Uterus (tissue), 4 donors: ENCODE measurements around the gene AXIN1. TPM values are rescaled to one million over a fixed set of nuclear protein-coding genes. Genes with fewer than 3 reads are reported as not detected.

ENCODE experiments used
- DNase-seq, 2 donors: peaks; one replicate each; pipeline ENCODE4 v3.0.0-alpha.2; 2019 to 2020
- H3K27ac ChIP-seq, 2 donors: fragments of 200-600 bp; sonication (generic); 1 replicate in 1 of 2; 2 replicates in 1 of 2; pipeline ENCODE4 v1.5.1; 2016 to 2018
- H3K27me3 ChIP-seq, 2 donors: fragments of 200-600 bp; sonication (generic); one replicate each; pipeline ENCODE4 v1.5.1; 2018 to 2019; ENCODE audit warnings: control low read depth in 1 of 2
- H3K36me3 ChIP-seq, 2 donors: fragments of 200-600 bp; sonication (generic); one replicate each; pipeline ENCODE4 v1.5.1; 2019; ENCODE audit warnings: control low read depth in 1 of 2
- H3K4me1 ChIP-seq, 2 donors: fragments of 200-600 bp; sonication (generic); one replicate each; pipeline ENCODE4 v1.5.1; 2018 to 2019; ENCODE audit warnings: control low read depth in 1 of 2
- H3K4me3 ChIP-seq, 2 donors: fragments of 200-600 bp; sonication (generic); 1 replicate in 1 of 2; 2 replicates in 1 of 2; pipeline ENCODE4 v1.5.1; 2018 to 2019; ENCODE audit warnings: mild to moderate bottlenecking in 1 of 2
- H3K9me3 ChIP-seq, 2 donors: fragments of 200-600 bp; sonication (generic); one replicate each; pipeline ENCODE4 v1.5.1; 2019; ENCODE audit warnings: control low read depth in 1 of 2
- POLR2A ChIP-seq, 2 donors: fragments of 450-650 bp; IDR thresholded peaks; one replicate each; pipeline ENCODE4 v1.6.1; 2016; ENCODE audit warnings: antibody characterized with exemption in 2 of 2, mild to moderate bottlenecking in 1 of 2, moderate library complexity in 1 of 2
- intact Hi-C: fragments of 100-400 bp; cut with DNase I; formaldehyde crosslinking; loops from one replicate; pipeline ENCODE4 v1.15.1; 2023; ENCODE audit warnings: low total_unique reads
- total RNA-seq, 4 donors: library from RNA; depleted of rRNA in 3 of 4; stranded (reverse); fragments of >200 nt in 3 of 4; gene quantifications; one replicate each; pipeline versions ENCODE4 v1.1.0 to v1.2.4, GENCODE V29; 2014 to 2023
- TF ChIP-seq, protein P1 (sequence below), 4 experiments: fragments of 200-600 bp in 2 of 4; fragments of 450-650 bp in 2 of 4; sonication (generic) in 2 of 4; IDR thresholded peaks; one replicate each; pipeline ENCODE4 v1.5.1; 2016 to 2019; ENCODE audit warnings: antibody characterized with exemption in 4 of 4, mild to moderate bottlenecking in 2 of 4, moderate library complexity in 1 of 4
- donor health status: DM: yes; HTN: yes; CAD: no.

Gene AXIN1
- total RNA-seq, 4 donors from 2014 or later: 6.2 to 23.6 (median 19.9) TPM

DNA sequence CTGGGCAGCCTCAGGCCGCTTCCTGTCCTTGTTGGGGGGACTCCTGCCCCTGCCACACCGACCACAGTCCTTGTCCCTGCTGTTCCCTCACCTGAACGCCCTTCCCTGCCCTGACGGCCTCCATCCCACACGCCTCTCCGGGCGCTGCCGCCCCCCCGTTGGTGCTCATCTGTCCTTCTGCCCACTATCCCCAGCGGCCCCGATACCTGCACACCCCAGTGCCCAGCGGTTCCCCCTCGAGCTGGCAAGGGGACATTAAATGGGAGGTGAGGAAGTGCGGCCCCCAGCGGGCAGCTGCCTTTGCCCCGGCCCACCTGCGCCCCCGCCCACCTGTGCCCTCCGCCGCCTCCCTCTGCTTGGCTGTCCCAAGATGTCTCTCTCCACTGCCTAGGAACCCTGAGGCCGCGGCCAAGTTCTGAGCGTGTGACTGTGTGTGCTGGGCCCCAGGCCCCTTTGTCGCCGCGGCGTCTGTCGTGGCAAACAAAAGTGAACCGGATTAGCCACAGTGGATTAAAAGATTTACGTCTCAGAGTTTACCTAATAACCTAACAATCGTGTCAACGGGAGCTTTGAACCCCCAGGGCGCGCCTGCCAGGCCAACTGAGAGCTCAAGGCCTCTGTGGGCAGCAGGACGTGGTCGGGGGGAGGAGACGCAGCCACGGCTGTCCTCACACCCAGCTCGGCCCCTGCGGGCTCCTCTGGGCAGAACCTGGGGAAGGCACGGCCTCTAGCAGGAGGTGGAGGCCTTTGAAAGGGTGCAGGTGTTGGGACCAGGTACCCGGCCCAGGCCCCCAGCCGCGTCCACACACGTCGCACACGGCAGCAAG, 7.6 kb upstream of the AXIN1 start:
- H3K27ac ChIP-seq: no peak overlapping the region
- H3K4me1 ChIP-seq: no peaks in the 10 kb centered on the region
- no peaks in the 10 kb centered on the region for H3K27me3 ChIP-seq
- H3K4me3 ChIP-seq: no peak overlapping the region
- intact Hi-C loops: no loop called here
- TF ChIP-seq, protein P1, sequence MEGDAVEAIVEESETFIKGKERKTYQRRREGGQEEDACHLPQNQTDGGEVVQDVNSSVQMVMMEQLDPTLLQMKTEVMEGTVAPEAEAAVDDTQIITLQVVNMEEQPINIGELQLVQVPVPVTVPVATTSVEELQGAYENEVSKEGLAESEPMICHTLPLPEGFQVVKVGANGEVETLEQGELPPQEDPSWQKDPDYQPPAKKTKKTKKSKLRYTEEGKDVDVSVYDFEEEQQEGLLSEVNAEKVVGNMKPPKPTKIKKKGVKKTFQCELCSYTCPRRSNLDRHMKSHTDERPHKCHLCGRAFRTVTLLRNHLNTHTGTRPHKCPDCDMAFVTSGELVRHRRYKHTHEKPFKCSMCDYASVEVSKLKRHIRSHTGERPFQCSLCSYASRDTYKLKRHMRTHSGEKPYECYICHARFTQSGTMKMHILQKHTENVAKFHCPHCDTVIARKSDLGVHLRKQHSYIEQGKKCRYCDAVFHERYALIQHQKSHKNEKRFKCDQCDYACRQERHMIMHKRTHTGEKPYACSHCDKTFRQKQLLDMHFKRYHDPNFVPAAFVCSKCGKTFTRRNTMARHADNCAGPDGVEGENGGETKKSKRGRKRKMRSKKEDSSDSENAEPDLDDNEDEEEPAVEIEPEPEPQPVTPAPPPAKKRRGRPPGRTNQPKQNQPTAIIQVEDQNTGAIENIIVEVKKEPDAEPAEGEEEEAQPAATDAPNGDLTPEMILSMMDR (IDR thresholded peaks at IDR 0.05): no peak
- TF ChIP-seq POLR2A (IDR thresholded peaks at IDR 0.05): no peak
- no peaks in the 10 kb centered on the region for H3K9me3 ChIP-seq
- DNase-seq: no peak
- H3K36me3 ChIP-seq: no peaks in the 10 kb centered on the region

DNA sequence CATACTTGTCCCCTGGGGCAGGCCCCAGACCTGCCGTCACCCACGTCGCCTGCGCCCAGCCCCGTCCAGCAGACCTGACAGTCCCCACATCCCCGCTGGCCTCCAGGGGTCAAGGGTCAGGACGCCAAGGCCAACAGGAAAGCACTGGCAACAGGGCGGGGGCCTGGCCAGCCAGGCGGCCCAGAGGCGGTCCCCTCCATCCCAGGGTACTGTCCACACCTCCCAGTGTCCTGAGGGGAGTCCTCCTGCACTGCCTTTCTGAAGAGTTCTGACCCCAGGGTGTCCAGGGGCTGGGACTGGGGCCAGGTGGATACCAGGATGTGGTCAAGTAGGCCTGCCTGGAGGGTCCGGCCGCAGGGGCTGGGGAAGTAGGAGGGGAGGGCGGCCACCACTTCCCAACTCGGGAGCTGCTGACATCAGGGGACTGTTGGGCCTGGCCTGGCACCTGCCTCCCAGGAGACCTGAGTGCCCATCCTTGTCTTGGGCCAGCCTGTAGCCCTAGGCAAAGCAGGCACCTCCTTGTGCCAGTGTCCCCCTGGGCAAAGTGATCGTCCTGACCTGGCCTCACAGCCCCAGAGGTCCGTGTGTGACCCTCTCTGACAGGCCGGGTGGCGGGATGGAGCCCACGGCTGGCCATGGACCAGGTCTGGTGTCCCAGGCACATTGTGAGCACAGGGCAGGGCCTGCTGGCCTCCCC, 6.7 kb upstream of the AXIN1 start:
- DNase-seq: no peak
- intact Hi-C loops: no loop called here
- Histone ChIP-seq H3K27me3 (no peaks in the 10 kb centered on the region), H3K27ac (no peak overlapping the region), H3K4me3 (no peak overlapping the region), H3K36me3 (no peaks in the 10 kb centered on the region), H3K4me1 (no peaks in the 10 kb centered on the region), H3K9me3 (no peaks in the 10 kb centered on the region)
- TF ChIP-seq POLR2A (IDR thresholded peaks at IDR 0.05): no peak
- TF ChIP-seq, protein P1 (IDR thresholded peaks at IDR 0.05): no peak

DNA sequence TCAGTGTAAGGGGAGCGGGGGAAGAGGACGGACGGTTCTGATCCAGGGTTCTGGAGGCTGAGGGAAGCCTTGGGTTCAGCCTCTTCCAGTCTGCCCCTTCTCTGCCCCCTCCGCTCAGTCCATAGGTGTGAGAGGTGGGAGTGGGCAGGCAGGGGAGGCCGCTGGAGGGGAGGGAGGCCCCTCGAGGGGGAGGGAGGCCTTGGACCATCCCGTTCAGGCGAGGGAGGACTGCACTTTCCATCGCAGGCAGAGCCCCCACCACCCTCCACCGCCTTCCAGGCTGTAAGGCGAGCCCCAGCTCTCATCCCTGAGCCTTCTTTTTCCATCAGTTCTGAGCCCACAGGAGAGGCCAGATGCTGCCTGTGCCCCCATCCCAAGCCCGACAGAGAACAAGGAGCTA, 4.2 kb upstream of the AXIN1 start:
- no peak for TF ChIP-seq POLR2A (IDR thresholded peaks at IDR 0.05)
- TF ChIP-seq, protein P1 (IDR thresholded peaks at IDR 0.05): no peak
- no peak overlapping the region for H3K27ac ChIP-seq
- no peak for DNase-seq
- H3K36me3 ChIP-seq: no peaks in the 10 kb centered on the region
- no peaks in the 10 kb centered on the region for H3K27me3 ChIP-seq
- no peak overlapping the region for H3K4me3 ChIP-seq
- H3K4me1 ChIP-seq: no peaks in the 10 kb centered on the region
- intact Hi-C loops: no loop called here
- H3K9me3 ChIP-seq: no peaks in the 10 kb centered on the region

DNA sequence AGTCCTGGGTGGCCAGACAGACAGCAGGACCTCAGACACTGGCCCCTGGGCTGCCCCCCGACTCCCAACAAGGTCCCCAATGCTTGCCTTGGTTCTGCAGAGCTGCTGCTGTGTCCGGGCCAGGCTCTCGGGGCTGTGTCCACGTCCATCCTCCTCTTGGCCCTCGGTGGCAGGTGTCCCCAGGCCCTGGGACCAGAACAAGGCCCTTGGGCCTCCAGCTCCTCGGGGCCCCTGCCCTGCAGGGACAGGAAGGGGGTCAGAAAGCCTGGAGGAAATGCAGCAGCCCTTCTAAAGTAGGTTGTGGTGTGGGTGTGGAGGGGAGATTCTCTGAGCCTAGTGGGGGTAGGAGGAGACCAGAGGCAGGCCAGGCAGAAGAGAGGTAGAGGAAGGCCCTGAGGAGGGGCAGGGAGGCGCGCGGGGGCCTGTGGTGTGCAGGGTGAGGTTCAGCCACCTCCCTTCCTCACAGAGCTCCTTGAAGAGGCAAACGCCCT, 2.5 kb upstream of the AXIN1 start:
- TF ChIP-seq POLR2A (IDR thresholded peaks at IDR 0.05): no peak
- TF ChIP-seq, protein P1 (IDR thresholded peaks at IDR 0.05): no peak
- intact Hi-C loops: no loop called here
- Histone ChIP-seq H3K36me3 (no peaks in the 10 kb centered on the region), H3K4me3 (no peak overlapping the region), H3K27ac (no peak overlapping the region), H3K27me3 (no peaks in the 10 kb centered on the region), H3K4me1 (peaks cover 0 to 6% of the 10 kb centered on the region in 2 donors), H3K9me3 (no peaks in the 10 kb centered on the region)
- no peak for DNase-seq
